CD14-positive monocyte (primary cell): Measurements from ENCODE around the gene CCDC89. TPM values are rescaled to one million over a fixed set of nuclear protein-coding genes. Genes with fewer than 3 reads are reported as not detected.

Source experiments
- DNase-seq, 3 donors: peaks; one replicate each; pipeline ENCODE4 v3.0.0-alpha.2; 2011 to 2022
- H2AFZ ChIP-seq: 2 replicates; pipeline ENCODE4 v1.6.0; 2012; ENCODE audit warnings: mild to moderate bottlenecking, low read depth, low read length, inconsistent platforms; ENCODE audit not compliant: insufficient read depth, poor library complexity, severe bottlenecking
- H3K27ac ChIP-seq, 2 donors: 1 replicate in 1 of 2; 2 replicates in 1 of 2; pipeline ENCODE4 v1.5.1; 2012 to 2013; ENCODE audit warnings: low read length in 2 of 2, control low read depth in 1 of 2, inconsistent platforms in 1 of 2, low read depth in 1 of 2, mild to moderate bottlenecking in 1 of 2
- H3K27me3 ChIP-seq, 2 donors: one replicate each; pipeline versions ENCODE4 v1.6.0 to v1.6.1; 2011 to 2013; ENCODE audit warnings: low read length in 2 of 2; ENCODE audit not compliant: control insufficient read depth in 2 of 2, insufficient read depth in 2 of 2
- H3K36me3 ChIP-seq, 2 donors: replicated peaks in 1 of 2; 1 replicate in 1 of 2; 2 replicates in 1 of 2; pipeline versions ENCODE4 v1.5.1 to v1.6.1; 2012 to 2013; ENCODE audit warnings: low read length in 2 of 2, control low read depth in 1 of 2, inconsistent platforms in 1 of 2, mild to moderate bottlenecking in 1 of 2; ENCODE audit not compliant: insufficient read depth in 2 of 2, control insufficient read depth in 1 of 2
- H3K4me1 ChIP-seq, 2 donors: 1 replicate in 1 of 2; 2 replicates in 1 of 2; pipeline versions ENCODE4 v1.5.1 to v1.6.1; 2012 to 2013; ENCODE audit warnings: low read length in 2 of 2, control low read depth in 1 of 2, inconsistent platforms in 1 of 2, mild to moderate bottlenecking in 1 of 2, moderate library complexity in 1 of 2; ENCODE audit not compliant: insufficient read depth in 2 of 2, control insufficient read depth in 1 of 2
- H3K4me2 ChIP-seq: replicated peaks from 2 replicates; pipeline ENCODE3; 2012; ENCODE audit warnings: low read length, moderate library complexity, mild to moderate bottlenecking; ENCODE audit not compliant: poor library complexity, severe bottlenecking; ENCODE audit errors: extremely low read depth
- H3K4me3 ChIP-seq, 3 experiments: fragments of 200-600 bp in 1 of 3; sonication (generic) in 1 of 3; replicated peaks in 1 of 3; 1 replicate in 2 of 3; 2 replicates in 1 of 3; pipeline ENCODE4 v1.5.1; 2011 to 2013; ENCODE audit warnings: low read length in 3 of 3, mild to moderate bottlenecking in 3 of 3, control low read depth in 2 of 3, low read depth in 2 of 3, inconsistent platforms in 1 of 3, moderate library complexity in 1 of 3
- H3K79me2 ChIP-seq: 2 replicates; pipeline ENCODE4 v1.6.0; 2012; ENCODE audit warnings: mild to moderate bottlenecking, control low read depth, inconsistent platforms, low read length, moderate library complexity; ENCODE audit not compliant: insufficient read depth
- H3K9ac ChIP-seq: 2 replicates; pipeline ENCODE4 v1.6.0; 2017; ENCODE audit warnings: low read length, mild to moderate bottlenecking; ENCODE audit not compliant: insufficient read depth, poor library complexity, severe bottlenecking
- H3K9me3 ChIP-seq, 2 donors: replicated peaks in 1 of 2; 1 replicate in 1 of 2; 2 replicates in 1 of 2; pipeline versions ENCODE4 v1.5.1 to v1.6.1; 2012 to 2013; ENCODE audit warnings: low read length in 2 of 2, control low read depth in 1 of 2; ENCODE audit not compliant: control insufficient read depth in 1 of 2, insufficient read depth in 1 of 2
- H4K20me1 ChIP-seq: 2 replicates; pipeline ENCODE4 v1.6.0; 2012; ENCODE audit warnings: mild to moderate bottlenecking, low read length, control low read depth, moderate library complexity; ENCODE audit not compliant: insufficient read depth
- H3K27ac Mint-ChIP-seq, 7 donors: one replicate each; pipeline ENCODE4 v1.8.0; 2020; ENCODE audit warnings: mild to moderate bottlenecking in 7 of 7, mixed read lengths in 7 of 7, moderate library complexity in 6 of 7, inconsistent platforms in 2 of 7
- H3K27me3 Mint-ChIP-seq, 3 donors: one replicate each; pipeline ENCODE4 v1.8.0; 2021 to 2022; ENCODE audit warnings: low read depth in 3 of 3, mild to moderate bottlenecking in 3 of 3, mixed read lengths in 3 of 3, moderate library complexity in 3 of 3, inconsistent platforms in 1 of 3
- H3K36me3 Mint-ChIP-seq, 2 donors: one replicate each; pipeline ENCODE4 v1.8.0; 2020; ENCODE audit warnings: mixed read lengths in 2 of 2, inconsistent platforms in 1 of 2, mild to moderate bottlenecking in 1 of 2
- H3K4me1 Mint-ChIP-seq: one replicate; pipeline ENCODE4 v1.8.0; 2020; ENCODE audit warnings: mild to moderate bottlenecking, mixed read lengths
- H3K4me3 Mint-ChIP-seq, 2 donors: one replicate each; pipeline ENCODE4 v1.8.0; 2020; ENCODE audit warnings: mild to moderate bottlenecking in 2 of 2, mixed read lengths in 2 of 2, moderate library complexity in 1 of 2
- H3K9me3 Mint-ChIP-seq, 7 donors: one replicate each; pipeline ENCODE4 v1.8.0; 2020 to 2022; ENCODE audit warnings: mixed read lengths in 7 of 7, mild to moderate bottlenecking in 6 of 7, moderate library complexity in 6 of 7, inconsistent platforms in 2 of 7
- WGBS: methylation state at CpG from one replicate; pipeline ENCODE4 v1.1.5; 2013; ENCODE audit warnings: missing lambda C conversion rate; ENCODE audit not compliant: insufficient coverage; 5-methylcytosine and 5-hydroxymethylcytosine counted together
- intact Hi-C, 2 donors: fragments of 100-400 bp; cut with micrococcal nuclease; formaldehyde crosslinking; loops; one replicate each; pipeline versions ENCODE4 v1.15.0 to v1.15.1; 2023
- polyA plus RNA-seq, 3 donors: library from polyadenylated mRNA; depleted of rRNA in 1 of 3; unstranded in 2 of 3; stranded (reverse) in 1 of 3; fragments of 300-500 nt in 2 of 3; fragments of >200 nt in 1 of 3; fragmentation: Illumina TruSeq in 2 of 3; gene quantifications; 1 replicate in 2 of 3; 2 replicates in 1 of 3; pipeline ENCODE4 v1.2.3, GENCODE V29; 2012 to 2021
- TF ChIP-seq, protein P1 (sequence below): fragments of 200-600 bp; IDR thresholded peaks from one replicate; pipeline ENCODE4 v1.8.0; 2022; ENCODE audit warnings: antibody characterized with exemption, mild to moderate bottlenecking

CCDC89 gene
- polyA plus RNA-seq, 3 donors: not detected

GRCh38 chr11:85718126-85718943 is 32.3 kb upstream of the CCDC89 start:
- no peak overlapping the region for H3K4me2 ChIP-seq
- no peaks in the 10 kb centered on the region for H3K79me2 ChIP-seq
- Mint-ChIP-seq H3K27ac (no peak overlapping the region), H3K4me1 (no peaks in the 10 kb centered on the region), H3K27me3 (peaks cover 0 to 2% (median 0%) of the 10 kb centered on the region in 3 donors), H3K4me3 (no peak overlapping the region), H3K36me3 (no peaks in the 10 kb centered on the region), H3K9me3 (no peaks in the 10 kb centered on the region)
- H3K9ac ChIP-seq: no peak overlapping the region
- H3K27ac ChIP-seq: no peak overlapping the region
- TF ChIP-seq, protein P1, sequence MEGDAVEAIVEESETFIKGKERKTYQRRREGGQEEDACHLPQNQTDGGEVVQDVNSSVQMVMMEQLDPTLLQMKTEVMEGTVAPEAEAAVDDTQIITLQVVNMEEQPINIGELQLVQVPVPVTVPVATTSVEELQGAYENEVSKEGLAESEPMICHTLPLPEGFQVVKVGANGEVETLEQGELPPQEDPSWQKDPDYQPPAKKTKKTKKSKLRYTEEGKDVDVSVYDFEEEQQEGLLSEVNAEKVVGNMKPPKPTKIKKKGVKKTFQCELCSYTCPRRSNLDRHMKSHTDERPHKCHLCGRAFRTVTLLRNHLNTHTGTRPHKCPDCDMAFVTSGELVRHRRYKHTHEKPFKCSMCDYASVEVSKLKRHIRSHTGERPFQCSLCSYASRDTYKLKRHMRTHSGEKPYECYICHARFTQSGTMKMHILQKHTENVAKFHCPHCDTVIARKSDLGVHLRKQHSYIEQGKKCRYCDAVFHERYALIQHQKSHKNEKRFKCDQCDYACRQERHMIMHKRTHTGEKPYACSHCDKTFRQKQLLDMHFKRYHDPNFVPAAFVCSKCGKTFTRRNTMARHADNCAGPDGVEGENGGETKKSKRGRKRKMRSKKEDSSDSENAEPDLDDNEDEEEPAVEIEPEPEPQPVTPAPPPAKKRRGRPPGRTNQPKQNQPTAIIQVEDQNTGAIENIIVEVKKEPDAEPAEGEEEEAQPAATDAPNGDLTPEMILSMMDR: no peak
- intact Hi-C loops: no loop called here
- H3K27me3 ChIP-seq: no peaks in the 10 kb centered on the region
- H4K20me1 ChIP-seq: no peaks in the 10 kb centered on the region
- no peaks in the 10 kb centered on the region for H3K4me1 ChIP-seq
- DNase-seq: no peak
- no CpG with 5 or more reads among the region's 7 CpGs for WGBS
- H3K9me3 ChIP-seq: no peaks in the 10 kb centered on the region
- H3K4me3 ChIP-seq: no peak overlapping the region
- no peaks in the 10 kb centered on the region for H3K36me3 ChIP-seq
- H2AFZ ChIP-seq: no peak overlapping the region

DNA sequence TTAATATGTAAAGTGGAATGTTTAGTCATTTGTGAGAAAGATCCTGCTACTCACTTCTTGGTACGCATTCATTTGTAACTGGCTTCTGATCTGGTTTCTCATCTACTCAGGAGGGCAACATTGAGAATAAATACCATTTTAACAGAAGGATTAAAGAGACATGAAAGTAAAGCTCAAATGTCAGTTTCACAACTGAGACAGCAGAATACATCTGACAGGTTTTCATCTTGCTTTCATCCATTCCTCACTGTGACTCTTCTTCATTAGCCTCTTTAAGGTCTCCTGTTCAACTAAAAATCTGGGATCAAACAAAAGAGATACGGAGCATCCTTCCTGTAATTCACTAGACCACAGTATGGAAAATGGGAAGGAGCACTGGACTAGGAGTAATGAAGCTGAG is 31.4 kb upstream of the CCDC89 start:
- no peaks in the 10 kb centered on the region for H3K36me3 Mint-ChIP-seq
- no peaks in the 10 kb centered on the region for H3K9me3 Mint-ChIP-seq
- no peaks in the 10 kb centered on the region for H3K9me3 ChIP-seq
- no peaks in the 10 kb centered on the region for H4K20me1 ChIP-seq
- H2AFZ ChIP-seq: no peak overlapping the region
- H3K27me3 ChIP-seq: no peaks in the 10 kb centered on the region
- no peak overlapping the region for H3K9ac ChIP-seq
- no peak overlapping the region for H3K27ac ChIP-seq
- no peak for DNase-seq
- H3K36me3 ChIP-seq: no peaks in the 10 kb centered on the region
- intact Hi-C loops: no loop called here
- no peak overlapping the region for H3K4me3 ChIP-seq
- no peak overlapping the region for H3K27ac Mint-ChIP-seq
- TF ChIP-seq, protein P1: no peak
- peaks cover 0 to 2% (median 0%) of the 10 kb centered on the region in 3 donors for H3K27me3 Mint-ChIP-seq
- WGBS: no CpG with 5 or more reads among the region's 2 CpGs
- H3K79me2 ChIP-seq: no peaks in the 10 kb centered on the region
- no peaks in the 10 kb centered on the region for H3K4me1 Mint-ChIP-seq
- no peak overlapping the region for H3K4me2 ChIP-seq
- no peak overlapping the region for H3K4me3 Mint-ChIP-seq
- H3K4me1 ChIP-seq: no peaks in the 10 kb centered on the region
